ENCODE results near the gene WDR5.

Gene WDR5

DNA sequence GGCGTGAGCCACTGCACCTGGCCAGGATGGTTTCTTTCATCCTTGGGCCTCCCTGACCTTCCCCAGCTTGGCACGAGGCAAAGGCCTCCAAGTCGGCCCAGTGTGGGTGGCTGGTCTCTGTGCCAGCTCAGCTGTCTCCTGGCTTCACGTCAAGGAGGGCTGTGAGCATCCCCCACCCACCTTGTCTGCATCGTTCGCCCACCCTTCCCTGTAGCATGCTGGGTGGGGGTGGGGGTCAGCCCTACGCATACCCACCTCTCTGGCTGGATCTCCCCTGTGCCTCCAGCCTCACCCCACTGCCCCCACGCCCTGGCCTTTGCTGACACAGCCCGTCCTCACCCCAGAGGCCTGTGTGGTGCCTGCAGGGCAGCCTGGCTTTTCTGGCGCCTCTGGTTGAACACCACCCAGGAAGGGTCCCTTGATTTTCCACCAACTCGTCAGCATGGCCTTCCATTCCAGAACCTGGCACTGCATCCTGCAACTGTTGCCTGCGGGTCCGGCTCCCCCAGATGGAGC lies 8.8 kb upstream of the WDR5 start:
- no peak overlapping the region for H3K4me3 Mint-ChIP-seq
- no peaks in the 10 kb centered on the region for H3K36me3 Mint-ChIP-seq
- no peak overlapping the region for H3K27ac Mint-ChIP-seq
- H3K4me1 Mint-ChIP-seq: peaks cover 7% of the 10 kb centered on the region
- no peak for DNase-seq (ENCODE audit: low spot score in 2 of 2)
- ATAC-seq: no peak
- H3K9me3 Mint-ChIP-seq: no peaks in the 10 kb centered on the region

- ATAC-seq (no peak), DNase-seq (ENCODE audit: low spot score in 2 of 2) (no peak)
- Mint-ChIP-seq H3K27ac (no peak overlapping the region), H3K9me3 (no peaks in the 10 kb centered on the region), H3K4me1 (peaks cover 7% of the 10 kb centered on the region), H3K4me3 (no peak overlapping the region), H3K36me3 (no peaks in the 10 kb centered on the region)
Measured at GRCh38 chr9:134127616-134128015, 8.3 kb upstream of the WDR5 start.

DNA sequence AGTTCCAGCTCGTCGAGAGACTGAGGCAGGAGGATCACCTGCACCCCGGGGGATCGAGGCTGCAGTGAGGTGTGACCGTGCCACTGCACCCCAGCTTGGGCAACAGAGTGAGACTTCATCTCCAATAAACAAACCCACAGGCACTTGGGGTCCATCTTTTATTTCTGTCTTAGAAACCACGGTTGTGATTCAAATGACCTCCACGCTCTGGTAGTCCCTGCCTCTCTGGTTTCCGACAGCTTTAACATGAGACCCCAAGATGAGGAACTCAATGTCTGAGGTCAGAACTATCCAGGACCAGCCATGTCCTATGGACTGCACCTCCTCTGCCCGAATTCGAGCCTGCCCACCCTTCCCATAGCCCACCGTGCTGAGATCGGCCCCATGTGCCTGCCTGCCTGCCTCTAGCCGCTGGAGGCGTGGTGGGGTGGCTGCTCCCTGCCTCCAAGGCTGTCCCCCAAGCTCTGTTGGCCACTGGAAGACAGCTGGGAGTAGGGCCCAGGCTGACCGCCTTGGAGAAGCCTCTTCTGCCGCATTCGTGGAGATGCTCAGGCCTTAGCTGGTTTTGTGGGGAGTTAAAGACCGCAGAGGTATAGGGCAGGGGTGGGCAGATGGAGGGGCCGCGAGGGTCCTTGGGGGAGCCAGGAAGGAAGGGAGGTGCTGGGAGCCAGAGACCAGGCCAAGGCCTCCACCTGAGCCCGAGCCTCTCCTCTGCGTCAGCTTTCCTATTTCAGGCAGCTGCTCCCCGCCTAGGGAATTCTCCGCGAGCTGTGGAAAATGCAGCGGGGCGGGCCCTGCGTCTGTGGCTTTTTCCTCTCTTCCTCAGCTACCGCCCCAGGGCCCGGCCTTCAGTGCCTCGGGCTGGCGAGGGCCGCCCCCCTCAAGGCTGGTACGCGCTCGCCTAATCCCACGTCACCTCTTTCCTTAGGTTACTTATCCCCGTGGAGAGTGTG lies 6.9 kb upstream of the WDR5 start:
- no peaks in the 10 kb centered on the region for H3K9me3 Mint-ChIP-seq
- H3K4me3 Mint-ChIP-seq: no peak overlapping the region
- no peak overlapping the region for H3K27ac Mint-ChIP-seq
- H3K36me3 Mint-ChIP-seq: no peaks in the 10 kb centered on the region
- ATAC-seq (no peak), DNase-seq (ENCODE audit: low spot score in 2 of 2) (no peak)
- peaks cover 5% of the 10 kb centered on the region for H3K4me1 Mint-ChIP-seq

DNA sequence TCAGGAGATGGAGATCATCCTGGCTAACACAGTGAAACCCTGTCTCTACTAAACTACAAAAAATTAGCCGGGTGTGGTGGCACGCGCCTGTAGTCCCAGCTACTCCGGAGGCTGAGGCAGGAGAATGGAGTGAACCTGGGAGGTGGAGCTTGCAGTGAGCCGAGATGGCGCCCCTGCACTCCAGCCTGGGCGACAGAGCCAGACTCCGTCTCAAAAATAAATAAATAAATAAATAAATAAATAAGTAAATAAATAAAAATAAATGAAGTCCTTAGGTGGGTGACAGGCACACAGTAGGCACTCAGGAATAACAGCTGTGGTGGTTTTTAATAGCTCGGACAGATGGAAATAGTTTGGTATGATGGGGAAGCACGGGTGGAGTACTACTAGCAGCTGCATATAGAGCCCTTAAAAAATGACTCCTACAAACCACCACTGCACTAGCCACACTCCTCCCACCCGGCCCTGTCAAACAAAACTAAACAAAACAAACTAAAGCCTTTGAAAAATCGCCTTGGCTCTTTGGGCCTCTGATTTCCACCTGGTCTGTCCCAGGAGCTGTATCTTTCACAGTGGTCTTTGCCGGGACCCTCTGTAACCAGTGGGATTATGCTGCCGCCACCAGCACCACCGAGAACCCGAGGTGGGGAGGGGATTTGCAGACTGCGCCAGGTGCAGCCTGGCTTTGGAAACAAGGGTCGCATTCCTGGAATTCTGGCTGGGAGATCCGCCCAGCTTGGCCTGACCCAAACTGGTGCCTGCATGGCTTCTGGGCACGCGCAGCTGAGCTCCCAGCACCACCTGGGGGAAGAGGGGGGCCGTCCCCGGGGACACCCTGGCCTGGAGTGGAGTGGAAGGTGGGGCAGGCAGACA lies 5.1 kb upstream of the WDR5 start:
- Mint-ChIP-seq H3K4me1 (peaks cover 15% of the 10 kb centered on the region), H3K4me3 (no peak overlapping the region)
- DNase-seq (ENCODE audit: low spot score in 2 of 2): no peak

DNA sequence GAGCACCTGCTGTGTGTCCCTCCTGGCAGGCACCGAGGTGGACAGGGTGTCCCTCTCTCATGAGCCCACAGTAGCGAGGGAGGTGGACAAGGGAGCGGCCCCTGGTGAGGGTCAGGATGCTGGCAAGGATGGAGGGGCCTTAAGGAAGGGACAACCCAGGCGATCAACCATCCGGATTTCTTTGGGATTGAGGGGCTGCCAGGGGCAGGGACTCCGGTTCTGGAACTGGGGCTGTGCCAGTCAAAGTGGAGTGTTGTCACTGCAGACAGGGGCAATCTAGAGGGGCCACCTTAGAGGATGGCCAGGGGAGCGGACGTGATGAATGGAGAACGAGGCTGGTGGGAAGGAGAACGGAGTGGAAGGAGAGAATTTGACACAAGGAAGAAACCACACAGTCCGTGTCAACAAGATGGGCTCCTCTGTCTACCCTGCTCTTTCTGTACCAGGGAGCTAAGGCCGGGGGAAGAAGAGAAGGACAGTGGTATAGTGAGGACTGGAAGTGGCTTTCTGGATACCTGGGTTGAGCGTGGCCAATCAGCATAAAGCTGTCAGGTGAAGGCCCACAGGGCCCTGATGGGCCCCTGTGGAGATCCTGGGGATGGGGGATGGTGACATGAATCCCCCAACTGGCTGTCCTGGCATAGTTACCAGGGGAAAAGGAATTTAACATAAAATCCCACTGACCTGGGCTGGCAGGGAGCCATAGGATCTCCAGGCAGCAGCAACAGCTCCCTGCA lies 4.2 kb upstream of the WDR5 start:
- H3K4me1 Mint-ChIP-seq: peaks cover 17% of the 10 kb centered on the region
- ATAC-seq: no peak

More for the DNA sequence above, 5.1 kb upstream of the WDR5 start:
- no peak for ATAC-seq
- Mint-ChIP-seq H3K27ac (peak overlapping the region; percentile 10), H3K9me3 (no peaks in the 10 kb centered on the region), H3K36me3 (no peaks in the 10 kb centered on the region)

GRCh38 chr9:134132208-134132870 lies 3.5 kb upstream of the WDR5 start:
- Mint-ChIP-seq H3K4me1 (peaks cover 24% of the 10 kb centered on the region), H3K9me3 (no peaks in the 10 kb centered on the region), H3K36me3 (peaks cover 12% of the 10 kb centered on the region), H3K4me3 (no peak overlapping the region), H3K27ac (no peak overlapping the region)
- DNase-seq (ENCODE audit: low spot score in 2 of 2) (no peak), ATAC-seq (no peak)

More for the DNA sequence above, 4.2 kb upstream of the WDR5 start:
- H3K36me3 Mint-ChIP-seq: peaks cover 6% of the 10 kb centered on the region
- H3K27ac Mint-ChIP-seq: peak overlapping the region; percentile 10
- no peak overlapping the region for H3K4me3 Mint-ChIP-seq
- H3K9me3 Mint-ChIP-seq: no peaks in the 10 kb centered on the region
- no peak for DNase-seq (ENCODE audit: low spot score in 2 of 2)

- no peak for ATAC-seq
- peak in 1 of 2 donors; percentile 74 for DNase-seq (ENCODE audit: low spot score in 2 of 2)
- Mint-ChIP-seq H3K36me3 (peaks cover 28% of the 10 kb centered on the region), H3K4me3 (peak overlapping the region; percentile 88), H3K9me3 (no peaks in the 10 kb centered on the region), H3K4me1 (peaks cover 40% of the 10 kb centered on the region), H3K27ac (peak overlapping the region; percentile 93)
Measured at GRCh38 chr9:134134949-134135342, 936 bp upstream of the WDR5 start.

DNA sequence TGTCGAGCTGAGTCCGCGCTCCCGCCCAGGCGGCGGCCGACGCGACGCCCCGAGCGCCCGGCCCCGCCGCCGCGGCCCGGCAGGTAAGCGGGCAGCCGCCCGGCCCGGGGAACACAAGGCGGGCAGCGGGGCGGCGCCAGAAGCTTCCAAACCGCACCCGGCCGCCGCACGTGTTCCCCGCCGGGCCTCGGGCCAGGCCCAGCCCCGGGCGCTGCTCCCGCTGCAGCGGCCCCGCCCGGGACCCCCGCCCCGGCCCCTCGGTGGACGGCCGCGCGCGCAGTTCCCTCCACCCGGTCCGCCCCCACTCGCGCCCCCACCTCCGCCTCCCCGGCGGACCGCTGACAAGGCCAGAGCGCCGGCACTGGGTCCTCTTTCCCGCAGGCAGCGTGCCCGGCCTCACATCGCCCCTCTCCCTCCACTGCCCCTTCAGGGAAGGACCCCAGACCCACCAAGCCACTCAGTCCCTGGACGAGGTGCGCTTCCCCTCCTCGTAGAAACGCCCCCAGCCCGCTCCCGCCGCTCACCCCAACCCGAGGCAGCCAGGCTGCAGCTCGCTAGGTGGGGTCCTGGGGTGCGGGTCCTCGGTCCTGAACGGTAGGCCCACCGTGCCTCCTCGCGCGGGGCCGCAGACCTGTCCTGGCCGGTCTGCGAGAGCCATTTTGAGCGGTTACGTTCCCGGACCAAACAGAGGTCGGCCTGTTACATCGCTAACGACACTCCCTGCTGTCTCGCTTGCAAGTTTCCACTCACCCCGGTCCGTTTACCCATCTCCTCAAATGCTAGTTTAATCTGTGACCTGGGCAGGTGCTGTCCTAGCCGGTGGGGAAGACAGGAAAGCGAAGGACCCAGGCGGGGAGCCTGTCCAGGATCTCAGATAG lies 475 bp downstream of the WDR5 start:
- H3K36me3 Mint-ChIP-seq: peaks cover 42% of the 10 kb centered on the region
- peak overlapping the region; percentile 93 for H3K27ac Mint-ChIP-seq
- peak; percentile 8 to 60 for DNase-seq (ENCODE audit: low spot score in 2 of 2)
- ATAC-seq: peak; percentile 15
- H3K9me3 Mint-ChIP-seq: no peaks in the 10 kb centered on the region
- H3K4me1 Mint-ChIP-seq: peaks cover 49% of the 10 kb centered on the region
- peak overlapping the region; percentile 88 for H3K4me3 Mint-ChIP-seq

DNA sequence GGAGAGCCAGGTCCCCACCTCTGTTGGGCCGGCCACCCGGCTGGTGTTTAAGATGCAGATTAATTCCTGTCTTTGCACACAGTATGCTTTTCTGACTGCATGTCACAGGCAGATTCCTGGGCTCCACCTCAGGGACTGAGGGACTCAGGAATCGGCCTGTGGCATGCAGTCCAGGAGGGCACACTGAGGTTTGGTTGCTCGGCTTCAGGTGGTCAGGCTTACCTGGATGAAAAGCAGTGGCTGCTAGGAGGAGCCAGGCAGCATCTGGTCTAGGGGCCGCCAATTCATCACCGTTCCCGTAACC lies 1.1 kb downstream of the WDR5 start:
- H3K4me1 Mint-ChIP-seq: peaks cover 49% of the 10 kb centered on the region
- H3K27ac Mint-ChIP-seq: peak overlapping the region; percentile 93
- no peaks in the 10 kb centered on the region for H3K9me3 Mint-ChIP-seq
- peaks cover 48% of the 10 kb centered on the region for H3K36me3 Mint-ChIP-seq
- peak overlapping the region; percentile 88 for H3K4me3 Mint-ChIP-seq
- ATAC-seq (no peak), DNase-seq (ENCODE audit: low spot score in 2 of 2) (no peak)

DNA sequence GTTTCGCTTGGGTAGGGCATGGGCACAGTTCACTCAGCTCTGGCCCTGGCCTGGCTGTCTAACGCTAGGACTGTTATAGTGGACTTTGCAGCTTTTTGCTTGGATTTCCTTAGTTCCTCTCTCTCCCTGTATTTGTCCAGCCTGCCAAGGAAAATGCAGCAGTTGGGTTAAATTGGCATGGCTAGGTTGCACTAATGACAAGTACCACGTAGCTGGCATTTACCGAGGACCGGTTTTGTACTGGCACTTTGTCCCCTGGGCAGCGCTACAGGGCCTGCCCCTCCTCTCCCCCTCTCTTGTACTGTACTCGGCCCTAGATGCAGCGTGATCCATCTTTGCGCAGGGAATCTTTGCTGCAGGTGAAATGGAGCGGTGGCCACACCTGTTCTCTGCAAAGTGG lies 2.4 kb downstream of the WDR5 start:
- Mint-ChIP-seq H3K9me3 (no peaks in the 10 kb centered on the region), H3K36me3 (peaks cover 61% of the 10 kb centered on the region), H3K27ac (peak overlapping the region; percentile 58), H3K4me1 (peaks cover 44% of the 10 kb centered on the region), H3K4me3 (peak overlapping the region; percentile 88)
- no peak for DNase-seq (ENCODE audit: low spot score in 2 of 2)
- no peak for ATAC-seq

- H3K27ac Mint-ChIP-seq: peak overlapping the region; percentile 58
- ATAC-seq: no peak
- H3K9me3 Mint-ChIP-seq: no peaks in the 10 kb centered on the region
- H3K4me3 Mint-ChIP-seq: no peak overlapping the region
- DNase-seq (ENCODE audit: low spot score in 2 of 2): no peak
- H3K4me1 Mint-ChIP-seq: peaks cover 43% of the 10 kb centered on the region
- peaks cover 69% of the 10 kb centered on the region for H3K36me3 Mint-ChIP-seq
Measured at GRCh38 chr9:134139081-134139480, 3.2 kb downstream of the WDR5 start.

- ATAC-seq: no peak
- Mint-ChIP-seq H3K4me1 (peaks cover 30% of the 10 kb centered on the region), H3K4me3 (no peak overlapping the region), H3K36me3 (peaks cover 89% of the 10 kb centered on the region), H3K9me3 (no peaks in the 10 kb centered on the region), H3K27ac (no peak overlapping the region)
- DNase-seq (ENCODE audit: low spot score in 2 of 2): no peak
Measured at GRCh38 chr9:134141906-134142305, 6.0 kb downstream of the WDR5 start.

DNA sequence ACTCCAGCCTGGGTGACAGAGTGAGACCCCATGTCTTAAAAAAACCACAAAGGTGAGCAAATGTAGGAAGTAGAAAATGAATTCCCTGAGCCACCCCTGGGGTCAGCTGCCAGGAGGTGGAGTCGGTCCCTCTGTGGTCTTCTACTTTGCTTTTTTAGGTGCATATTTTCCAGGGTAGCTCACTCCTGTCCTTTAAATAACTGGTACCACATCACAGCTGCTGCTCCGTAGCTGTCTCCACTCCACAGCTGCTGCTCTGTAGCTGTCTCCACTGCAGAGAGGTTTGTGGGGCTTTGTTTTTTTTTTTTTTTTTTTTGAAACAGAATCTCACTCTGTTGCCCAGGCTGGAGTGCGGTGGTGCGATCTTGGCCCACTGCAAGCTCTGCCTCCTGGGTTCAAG lies 8.9 kb downstream of the WDR5 start:
- no peak for DNase-seq (ENCODE audit: low spot score in 2 of 2)
- ATAC-seq: no peak
- Mint-ChIP-seq H3K4me1 (peaks cover 20% of the 10 kb centered on the region), H3K9me3 (no peaks in the 10 kb centered on the region), H3K27ac (no peak overlapping the region), H3K4me3 (no peak overlapping the region), H3K36me3 (peaks cover 100% of the 10 kb centered on the region)

DNA sequence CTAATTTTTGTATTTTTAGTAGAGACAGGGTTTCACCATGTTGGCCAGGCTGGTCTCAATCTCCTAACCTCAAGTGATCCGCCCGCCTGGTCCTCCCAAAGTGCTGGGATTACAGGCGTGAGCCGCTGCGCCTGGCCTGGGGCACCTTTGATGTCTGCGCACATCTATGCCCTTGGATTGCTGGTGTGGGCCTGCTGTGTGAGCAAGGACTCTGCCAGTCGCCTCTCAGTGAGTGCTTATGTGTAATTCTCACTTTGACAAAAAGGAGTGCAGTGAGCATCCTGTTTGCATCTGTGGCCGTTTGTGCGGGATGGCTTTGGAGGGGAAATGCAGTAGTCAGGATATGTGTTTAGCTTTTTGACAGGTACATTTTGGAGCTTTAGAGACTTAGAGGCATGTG lies 9.4 kb downstream of the WDR5 start:
- no peak overlapping the region for H3K27ac Mint-ChIP-seq
- no peaks in the 10 kb centered on the region for H3K9me3 Mint-ChIP-seq
- H3K4me1 Mint-ChIP-seq: peaks cover 15% of the 10 kb centered on the region
- DNase-seq (ENCODE audit: low spot score in 2 of 2) (no peak), ATAC-seq (no peak)
- H3K36me3 Mint-ChIP-seq: peaks cover 98% of the 10 kb centered on the region
- H3K4me3 Mint-ChIP-seq: no peak overlapping the region

All from stimulated activated effector memory CD8-positive, alpha-beta T cell treated with anti-CD3 and anti-CD28 coated beads, Interleukin-12 subunit alpha, Interleukin-12 subunit beta, amount 100 ng/mL, for 72 hours (primary cell).